GM23248 (cell line): ENCODE results near the gene APCDD1. TPM values are rescaled to one million over a fixed set of nuclear protein-coding genes. Genes with fewer than 3 reads are reported as not detected.

Experiments used
- DNase-seq: peaks from one replicate; pipeline ENCODE4 v3.0.0-alpha.2; 2015
- H2AFZ ChIP-seq: fragments of 200-600 bp; sonication (generic); 2 replicates; pipeline ENCODE4 v1.6.1; 2016; ENCODE audit warnings: antibody characterized with exemption
- H3F3A ChIP-seq: fragments of 200-600 bp; sonication (generic); 2 replicates; pipeline ENCODE4 v1.6.1; 2016; ENCODE audit warnings: mild to moderate bottlenecking, antibody characterized with exemption, mixed run types; ENCODE audit not compliant: insufficient read depth
- H3K27ac ChIP-seq: fragments of 200-600 bp; sonication (generic); 2 replicates; pipeline ENCODE4 v1.5.1; 2016; ENCODE audit warnings: mild to moderate bottlenecking
- H3K27me3 ChIP-seq: fragments of 200-600 bp; sonication (generic); replicated peaks from 2 replicates; pipeline ENCODE4 v1.6.1; 2016; ENCODE audit warnings: mild to moderate bottlenecking; ENCODE audit not compliant: insufficient read depth
- H3K36me3 ChIP-seq: fragments of 200-600 bp; sonication (generic); 2 replicates; pipeline ENCODE4 v1.6.1; 2016; ENCODE audit warnings: low read depth, mild to moderate bottlenecking
- H3K4me1 ChIP-seq: fragments of 200-600 bp; sonication (generic); 2 replicates; pipeline ENCODE4 v1.6.1; 2016; ENCODE audit warnings: mild to moderate bottlenecking; ENCODE audit not compliant: insufficient read depth
- H3K4me2 ChIP-seq: fragments of 200-600 bp; sonication (generic); one replicate; pipeline ENCODE4 v1.6.1; 2016; ENCODE audit warnings: mild to moderate bottlenecking; ENCODE audit not compliant: unreplicated experiment
- H3K4me3 ChIP-seq: fragments of 200-600 bp; sonication (generic); 2 replicates; pipeline ENCODE4 v1.5.1; 2016; ENCODE audit warnings: mild to moderate bottlenecking
- H3K79me2 ChIP-seq: fragments of 200-600 bp; sonication (generic); 2 replicates; pipeline ENCODE4 v1.6.1; 2016; ENCODE audit warnings: mild to moderate bottlenecking; ENCODE audit not compliant: insufficient read depth
- H3K9ac ChIP-seq: fragments of 200-600 bp; sonication (generic); 2 replicates; pipeline ENCODE4 v1.6.1; 2016; ENCODE audit warnings: mild to moderate bottlenecking
- H3K9me2 ChIP-seq: fragments of 200-600 bp; sonication (generic); 2 replicates; pipeline ENCODE4 v1.6.1; 2016; ENCODE audit warnings: mixed run types, mild to moderate bottlenecking, moderate library complexity; ENCODE audit not compliant: insufficient read depth
- H3K9me3 ChIP-seq: fragments of 200-600 bp; sonication (generic); one replicate; pipeline ENCODE4 v1.6.1; 2017; ENCODE audit warnings: low read depth
- H4K20me1 ChIP-seq: fragments of 200-600 bp; sonication (generic); 2 replicates; pipeline ENCODE4 v1.6.0; 2016; ENCODE audit not compliant: insufficient read depth
- EZH2 ChIP-seq: fragments of 200-600 bp; sonication (generic); IDR thresholded peaks from 2 replicates; pipeline ENCODE4 v1.6.1; 2018; ENCODE audit warnings: antibody characterized with exemption, mild to moderate bottlenecking; ENCODE audit not compliant: insufficient read depth, poor library complexity, severe bottlenecking
- EZH2phosphoT487 ChIP-seq: fragments of 200-600 bp; sonication (generic); IDR thresholded peaks from 2 replicates; pipeline ENCODE4 v1.6.1; 2018; ENCODE audit warnings: antibody characterized with exemption, moderate library complexity, mild to moderate bottlenecking, low read depth; ENCODE audit not compliant: insufficient read depth
- WGBS, 2 experiments: methylation state at CpG; one replicate each; pipeline ENCODE4 v1.1.6; 2015 to 2017; ENCODE audit warnings: low lambda C conversion rate in 2 of 2, low coverage in 1 of 2; ENCODE audit errors: missing lambda C conversion rate in 2 of 2; 5-methylcytosine and 5-hydroxymethylcytosine counted together
- in situ Hi-C: fragments of 300-500 bp; cut with MboI; formaldehyde crosslinking; loops from 2 replicates; pipeline ENCODE4 v1.15.0; 2020
- polyA plus RNA-seq: library from polyadenylated mRNA; unstranded; fragments of >200 nt; fragmentation: Nextera tagmentation; extraction: Ambion mirVana; gene quantifications from 2 replicates; pipeline ENCODE4 v1.2.1, GENCODE V29; 2016
- total RNA-seq: library from RNA; depleted of rRNA; stranded (reverse); fragments of >200 nt; shearing (Covaris generic); gene quantifications from 2 replicates; pipeline ENCODE4 v1.2.3, GENCODE V29; 2014

APCDD1 gene
- total and polyA plus RNA-seq, 2 experiments from 2014 or later = 0.30 TPM; not detected in 1

GRCh38 chr18:10477121-10477862 is 22.9 kb downstream of the APCDD1 start:
- no peak for DNase-seq
- Histone ChIP-seq H3F3A (no peaks in the 10 kb centered on the region), H2AFZ (no peak overlapping the region), H3K79me2 (no peaks in the 10 kb centered on the region), H3K4me2 (no peak overlapping the region), H3K4me3 (no peak overlapping the region), H3K36me3 (no peaks in the 10 kb centered on the region), H3K27me3 (peaks cover 21% of the 10 kb centered on the region), H3K4me1 (no peaks in the 10 kb centered on the region), H3K27ac (no peak overlapping the region), H3K9ac (no peak overlapping the region), H3K9me3 (no peaks in the 10 kb centered on the region), H4K20me1 (no peaks in the 10 kb centered on the region), H3K9me2 (no peaks in the 10 kb centered on the region)
- in situ Hi-C loops = no loop called here
- TF ChIP-seq EZH2phosphoT487 (no peak), EZH2 (no peak)
- WGBS, 2 experiments = 80 to 82% methylated on average over 3 of the region's 3 CpGs

- Histone ChIP-seq H3K9me2 (no peaks in the 10 kb centered on the region), H3K4me1 (no peaks in the 10 kb centered on the region), H3F3A (no peaks in the 10 kb centered on the region), H3K4me3 (no peak overlapping the region), H3K79me2 (no peaks in the 10 kb centered on the region), H2AFZ (no peak overlapping the region), H3K4me2 (no peak overlapping the region), H3K36me3 (no peaks in the 10 kb centered on the region), H3K27ac (no peak overlapping the region), H3K9me3 (no peaks in the 10 kb centered on the region), H3K27me3 (peaks cover 21% of the 10 kb centered on the region), H4K20me1 (no peaks in the 10 kb centered on the region), H3K9ac (no peak overlapping the region)
- no peak for DNase-seq
- TF ChIP-seq EZH2 (no peak), EZH2phosphoT487 (no peak)
- WGBS, 2 experiments = 82 to 90% methylated on average over 2 of the region's 2 CpGs
- in situ Hi-C loops = no loop called here
Measured at GRCh38 chr18:10477863-10478260, 23.4 kb downstream of the APCDD1 start.

- no peaks in the 10 kb centered on the region for H4K20me1 ChIP-seq
- peaks cover 9% of the 10 kb centered on the region for H3K27me3 ChIP-seq
- no peaks in the 10 kb centered on the region for H3K9me3 ChIP-seq
- H3K9me2 ChIP-seq = no peaks in the 10 kb centered on the region
- no peaks in the 10 kb centered on the region for H3F3A ChIP-seq
- H3K9ac ChIP-seq = no peak overlapping the region
- in situ Hi-C loops = no loop called here
- TF ChIP-seq EZH2phosphoT487 (no peak), EZH2 (no peak)
- no peaks in the 10 kb centered on the region for H3K4me1 ChIP-seq
- no peak for DNase-seq
- H3K4me3 ChIP-seq = no peak overlapping the region
- H3K79me2 ChIP-seq = no peaks in the 10 kb centered on the region
- no peak overlapping the region for H3K4me2 ChIP-seq
- no peak overlapping the region for H2AFZ ChIP-seq
- H3K36me3 ChIP-seq = no peaks in the 10 kb centered on the region
- WGBS, 2 experiments = 67 to 78% methylated on average over 9 of the region's 9 CpGs
- no peak overlapping the region for H3K27ac ChIP-seq
Measured at GRCh38 chr18:10481831-10482230, 27.4 kb downstream of the APCDD1 start.

DNA sequence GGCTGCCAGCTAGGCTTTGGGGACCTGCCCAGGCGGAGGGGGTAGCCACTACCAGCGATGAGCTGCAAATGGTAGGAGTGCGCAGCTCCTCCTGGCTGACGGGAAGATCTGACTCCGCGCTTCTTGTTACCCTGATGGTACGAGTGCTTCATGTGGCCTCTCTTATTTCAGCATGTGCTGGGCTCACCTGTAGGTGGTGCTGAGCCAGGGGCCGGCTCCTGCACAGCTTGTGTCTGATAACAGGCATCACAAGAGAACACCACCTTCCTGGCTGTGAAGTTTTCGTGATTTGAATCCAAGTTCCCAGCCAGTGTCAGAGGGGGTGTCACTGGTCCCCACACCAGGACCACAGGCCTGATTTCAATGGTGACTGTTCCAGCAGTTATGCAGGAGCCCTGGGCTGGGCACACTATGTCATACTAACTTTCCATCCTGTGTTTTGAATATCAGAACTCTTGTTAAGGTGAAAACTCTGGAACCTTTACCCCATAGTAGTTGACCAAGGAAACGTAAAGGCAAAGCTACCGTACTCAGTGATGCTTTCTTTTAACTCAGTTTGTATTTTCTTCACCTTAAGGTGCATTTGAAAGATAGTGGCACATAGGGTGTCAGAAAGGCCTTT is 28.0 kb downstream of the APCDD1 start:
- peaks cover 4% of the 10 kb centered on the region for H3K27me3 ChIP-seq
- no peak overlapping the region for H3K4me3 ChIP-seq
- no peaks in the 10 kb centered on the region for H3K4me1 ChIP-seq
- in situ Hi-C loops = no loop called here
- no peaks in the 10 kb centered on the region for H4K20me1 ChIP-seq
- 92 to 98% methylated on average over 10 to 11 of the region's 11 CpGs for WGBS, 2 experiments
- no peaks in the 10 kb centered on the region for H3K9me3 ChIP-seq
- no peak overlapping the region for H3K4me2 ChIP-seq
- no peak overlapping the region for H3K27ac ChIP-seq
- H3K9ac ChIP-seq = no peak overlapping the region
- no peaks in the 10 kb centered on the region for H3K79me2 ChIP-seq
- H3K36me3 ChIP-seq = no peaks in the 10 kb centered on the region
- DNase-seq = no peak
- no peak overlapping the region for H2AFZ ChIP-seq
- TF ChIP-seq EZH2 (no peak), EZH2phosphoT487 (no peak)
- no peaks in the 10 kb centered on the region for H3F3A ChIP-seq
- no peaks in the 10 kb centered on the region for H3K9me2 ChIP-seq
